ENCODE results near the gene IPP.
A peak's percentile ranks its signal among the peaks of the same experiment; 100 is the strongest.
"Not testable (repeated sequence)": the region's sequence is repeated elsewhere in the genome, so short reads cannot be mapped to it uniquely, and the experiment has no call there.

IPP gene

GRCh38 chr1:45739137-45739536 is 11.3 kb downstream of the IPP start:
- DNase-seq, result no peak

DNA sequence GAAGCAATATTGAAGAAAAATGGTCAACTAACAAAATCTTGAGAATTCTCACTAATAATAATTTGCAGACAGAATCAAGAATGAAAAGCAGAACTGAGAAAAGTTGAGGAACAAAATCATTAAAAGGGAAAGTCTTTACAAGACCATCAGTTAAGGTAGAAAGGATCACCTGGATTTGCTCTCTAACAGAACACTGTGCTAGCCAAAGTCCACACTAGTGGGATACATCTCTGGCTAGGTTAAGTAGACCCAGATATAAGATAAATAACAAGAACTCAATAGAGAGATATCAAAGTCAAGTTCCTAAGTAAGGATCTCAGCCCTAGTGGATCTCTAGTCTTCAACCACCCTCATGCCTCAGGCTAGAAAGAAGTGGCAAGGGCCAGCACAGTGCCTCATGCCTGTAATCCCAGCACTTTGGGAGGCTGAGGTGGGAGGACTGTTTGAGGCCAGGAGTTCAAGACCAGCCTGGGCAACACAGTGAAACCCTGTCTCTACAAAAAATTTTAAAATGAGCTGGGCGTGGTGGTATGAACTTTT is 19.6 kb downstream of the IPP start:
- no peak for DNase-seq

GRCh38 chr1:45730075-45730779 is 20.2 kb downstream of the IPP start:
- no peak for DNase-seq

- DNase-seq, result not testable (repeated sequence)
These were observed 24.4 kb downstream of the IPP start for GRCh38 chr1:45726007-45726406.

- DNase-seq, result no peak
These were observed 27.1 kb downstream of the IPP start for GRCh38 chr1:45723248-45723930.

DNA sequence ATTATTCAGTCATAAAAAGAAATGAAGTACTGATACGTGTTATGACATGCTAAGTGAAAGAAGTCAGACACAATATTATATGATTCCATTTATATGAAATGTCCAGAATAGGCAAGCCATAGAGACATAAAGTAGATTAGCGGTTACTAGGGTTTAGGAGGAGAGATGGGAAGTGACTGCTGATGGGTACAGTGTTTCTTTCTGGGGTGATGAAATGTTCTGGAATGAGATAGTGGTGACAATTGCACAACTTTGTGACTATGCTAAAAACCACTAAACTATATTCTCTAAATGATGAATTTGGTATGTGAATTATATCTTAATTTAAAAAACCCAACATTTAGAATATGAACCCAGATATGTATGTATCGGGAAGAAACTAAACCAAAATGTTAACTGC is 27.6 kb downstream of the IPP start:
- DNase-seq, result no peak

DNA sequence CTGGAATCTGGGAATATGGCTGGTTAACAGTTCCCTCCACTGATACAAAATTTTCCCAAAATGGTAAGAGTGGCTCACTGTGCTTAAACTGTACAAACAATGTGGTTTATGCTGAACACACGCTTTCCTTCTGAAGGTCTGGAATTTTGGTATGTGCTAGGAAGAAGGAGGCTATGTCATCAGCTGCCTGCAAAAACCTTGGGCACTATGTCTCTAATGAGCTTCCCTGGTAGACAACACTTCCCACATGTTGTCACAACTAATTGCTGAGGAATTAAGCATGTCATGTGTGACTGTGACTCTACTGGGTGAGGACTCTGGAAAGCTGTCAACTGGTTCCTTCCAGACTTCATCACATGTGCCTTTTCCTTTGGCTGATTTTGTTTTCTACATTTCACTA is 29.2 kb downstream of the IPP start:
- DNase-seq, result no peak

DNA sequence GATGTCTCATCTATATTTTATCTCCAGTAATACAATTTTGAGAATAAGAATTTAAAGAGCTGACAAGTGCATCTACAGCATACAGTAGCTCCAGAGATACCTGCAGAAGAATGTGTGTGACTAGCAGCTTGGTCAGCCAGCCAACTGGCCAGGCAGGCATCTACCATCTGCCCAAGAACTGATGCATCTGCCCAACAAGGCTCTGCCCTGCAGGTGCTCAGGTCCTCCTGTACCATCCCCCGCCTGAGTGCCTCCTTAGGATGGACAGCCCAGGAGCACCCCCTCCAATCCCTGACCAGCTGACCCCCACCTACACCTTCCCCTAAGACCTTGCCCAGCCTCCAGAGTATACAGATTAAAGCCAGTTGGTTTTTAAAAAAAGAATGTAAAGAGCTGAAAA is 32.2 kb downstream of the IPP start:
- no peak for DNase-seq

DNA sequence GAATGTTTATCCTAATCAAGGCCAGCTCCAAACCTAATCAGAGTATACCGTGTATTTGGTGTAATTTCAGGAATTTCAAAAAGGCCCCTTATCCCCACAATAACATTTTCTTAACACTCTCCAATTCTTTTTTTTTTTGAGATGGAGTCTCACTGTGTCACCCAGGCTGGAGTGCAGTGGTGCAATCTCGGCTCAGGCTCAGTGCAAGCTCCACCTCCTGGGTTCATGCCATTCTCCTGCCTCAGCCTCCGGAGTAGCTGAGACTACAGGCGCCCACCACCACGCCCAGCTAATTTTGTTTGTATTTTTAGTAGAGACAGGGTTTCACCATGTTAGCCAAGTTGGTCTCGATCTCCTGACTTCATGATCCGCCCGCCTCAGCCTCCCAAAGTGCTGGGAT is 33.1 kb downstream of the IPP start:
- DNase-seq, result not testable (repeated sequence)

DNA sequence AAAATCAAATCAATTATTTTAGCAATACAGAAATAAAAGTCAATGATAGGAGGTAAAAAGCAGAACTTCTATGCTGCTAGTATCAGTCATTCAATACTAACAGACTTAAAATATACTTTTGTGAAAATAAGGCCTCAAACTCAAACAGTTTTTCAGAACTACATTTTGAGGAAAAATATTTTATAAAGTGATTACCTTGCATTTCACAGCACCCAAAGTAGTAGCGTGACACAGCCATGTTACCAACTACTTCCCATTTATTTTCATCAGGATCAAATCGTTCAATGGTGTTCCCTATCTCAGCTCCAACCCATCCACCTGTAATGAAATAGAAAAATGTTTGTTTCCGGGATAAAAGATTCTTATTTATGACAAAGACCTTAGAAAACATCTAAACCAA is 33.8 kb downstream of the IPP start:
- DNase-seq, result no peak

DNA sequence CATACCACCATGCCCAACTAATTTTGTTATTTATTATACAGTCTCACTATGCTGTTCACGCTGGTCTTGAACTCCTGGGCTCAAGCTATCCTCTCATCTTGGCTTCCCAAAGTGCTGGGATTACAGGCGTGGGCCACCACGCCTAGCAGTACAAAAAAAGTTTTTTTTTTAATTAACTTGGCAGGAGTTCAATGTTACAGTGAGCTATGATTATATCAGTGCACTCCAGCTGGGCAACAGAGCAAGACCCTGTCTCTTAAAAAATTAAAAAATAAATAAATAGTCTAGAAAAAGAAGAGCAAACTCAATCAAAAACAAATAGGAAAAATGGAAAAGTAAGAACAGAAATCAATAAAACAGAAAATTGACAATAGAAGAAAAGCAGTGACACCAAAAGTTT is 36.7 kb downstream of the IPP start:
- no peak for DNase-seq

DNA sequence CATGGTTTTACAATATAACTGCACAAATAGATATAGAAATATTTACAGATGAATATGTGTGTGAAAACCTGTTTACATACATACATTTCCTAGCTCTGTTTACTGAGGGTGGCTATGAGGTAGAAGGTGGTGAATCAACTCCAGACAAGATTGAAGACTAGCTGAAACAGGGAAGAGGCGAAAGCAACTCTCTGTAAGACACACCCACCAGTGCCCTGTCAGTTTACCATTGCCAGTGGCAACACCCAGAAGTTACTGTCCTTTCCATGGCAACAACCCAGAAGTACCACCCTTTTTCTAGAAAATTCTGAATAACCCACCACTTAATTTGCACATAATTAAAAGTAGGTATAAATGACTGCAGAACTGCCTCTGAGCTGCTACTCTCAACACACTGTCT is 45.8 kb downstream of the IPP start:
- DNase-seq, result no peak

DNA sequence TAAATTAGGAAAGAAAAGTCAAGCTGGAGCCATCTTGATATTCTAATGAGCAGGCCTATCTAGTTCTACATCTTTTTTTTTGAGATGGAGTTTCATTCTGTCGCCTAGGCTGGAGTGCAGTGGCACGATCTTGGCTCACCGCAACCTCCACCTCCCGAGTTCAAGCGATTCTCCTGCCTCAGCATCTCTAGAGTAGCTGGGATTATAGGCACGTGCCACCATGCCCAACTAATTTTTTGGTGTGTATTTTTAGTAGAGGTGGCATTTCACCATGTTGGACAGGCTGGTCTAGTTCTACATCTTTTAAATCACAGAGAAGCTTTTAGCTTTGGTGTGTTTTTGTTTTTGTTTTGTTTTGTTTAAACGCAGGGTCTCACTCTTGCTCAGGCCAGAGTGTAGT is 55.6 kb downstream of the IPP start:
- DNase-seq, result no peak

GRCh38 chr1:45693811-45694210 is 56.6 kb downstream of the IPP start:
- DNase-seq, result not testable (repeated sequence)

GRCh38 chr1:45687754-45688740 is 62.4 kb downstream of the IPP start, which contains the start of gene TMEM69:
Gene TMEM69 (plus strand): TSS chr1:45688181. CDS start chr1:45691069, 2,888 bp downstream.
- DNase-seq, result peak; percentile 92

DNA sequence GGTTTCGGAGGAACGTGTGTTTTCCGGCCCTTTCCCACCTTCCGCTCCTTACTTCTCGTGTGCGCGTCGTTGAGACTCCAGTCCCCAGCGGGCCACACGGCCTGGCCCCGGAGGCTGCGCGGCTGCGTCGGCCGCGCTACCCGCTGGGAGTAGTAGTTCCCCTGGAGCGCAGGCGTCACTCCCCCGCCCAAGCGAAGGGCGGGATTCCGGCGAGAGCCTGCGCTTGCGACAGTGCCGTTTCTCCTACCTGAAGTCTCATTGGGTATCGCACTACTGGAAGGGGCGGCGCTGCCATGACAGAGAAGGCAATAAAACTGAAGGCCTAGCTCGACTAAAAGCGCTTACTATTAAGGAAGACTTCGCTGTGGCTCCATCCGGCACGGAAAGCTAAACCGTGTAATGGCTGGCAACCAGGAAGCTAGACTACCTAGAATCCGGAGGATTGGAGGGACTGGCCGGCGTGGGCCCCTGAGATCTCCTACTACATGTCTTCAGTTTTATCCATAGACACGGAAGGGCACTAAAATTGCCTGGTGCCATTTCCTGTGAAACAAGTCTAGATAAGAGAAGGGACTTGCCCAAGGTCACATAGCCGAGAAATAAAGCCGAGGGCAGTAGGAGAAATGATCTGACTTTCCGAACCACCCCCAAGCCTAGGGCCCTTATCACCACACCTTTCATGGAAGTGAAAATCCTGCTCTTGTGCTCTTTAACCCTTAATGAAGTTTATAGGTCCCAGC is 63.3 kb downstream of the IPP start:
- peak; percentile 98 for DNase-seq

DNA sequence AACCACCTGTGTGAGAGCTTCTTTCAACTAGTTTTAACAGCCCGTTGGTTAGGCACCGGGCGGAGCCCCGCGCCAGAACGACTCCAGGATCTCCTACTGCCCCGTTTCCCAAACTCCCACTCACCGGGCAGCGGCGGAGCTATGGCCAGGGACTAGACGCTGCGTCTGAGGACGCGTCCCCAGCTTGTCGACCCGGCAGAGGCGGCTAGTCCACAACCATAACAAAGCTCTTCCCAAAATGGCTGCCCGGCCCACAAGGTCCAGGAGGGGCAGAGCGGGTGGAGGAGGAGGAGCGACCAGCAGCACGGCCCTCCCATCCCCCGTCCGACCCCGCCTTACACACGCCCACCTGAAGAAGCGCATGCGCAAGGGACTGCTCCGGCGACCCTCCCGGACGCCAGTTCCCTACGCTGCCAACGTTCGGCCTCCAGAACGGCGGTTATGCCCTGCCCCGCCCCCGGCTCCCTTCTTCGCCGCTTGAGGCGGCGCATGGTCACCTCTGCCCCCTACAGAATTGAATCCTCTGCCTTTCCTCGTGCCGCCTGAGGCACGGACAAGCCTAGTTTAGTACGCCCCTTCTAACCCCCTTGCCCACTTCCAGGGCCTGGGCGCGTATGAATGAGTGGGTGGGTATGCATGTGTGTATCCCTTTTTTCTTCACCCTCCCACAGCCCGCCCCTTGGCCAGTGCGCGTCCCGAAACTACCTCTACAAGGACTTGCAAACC is 64.0 kb downstream of the IPP start, which contains the start of gene GPBP1L1:
GPBP1L1 (minus strand) TSS at position 246 of the 726 bp plus-strand sequence. CDS start 27,446 bp downstream, outside the sequence.
- peak; percentile 99 for DNase-seq

- DNase-seq, result no peak
These were observed 64.5 kb downstream of the IPP start for GRCh38 chr1:45686015-45686287.

GRCh38 chr1:45685308-45686014 is 65.0 kb downstream of the IPP start:
- no peak for DNase-seq

GRCh38 chr1:45684402-45684801 is 66.1 kb downstream of the IPP start:
- no peak for DNase-seq

GRCh38 chr1:45682942-45683341 is 67.5 kb downstream of the IPP start:
- no peak for DNase-seq
